Measurements from ENCODE around the gene VSIG10. TPM values are rescaled to one million over a fixed set of nuclear protein-coding genes. Genes with fewer than 3 reads are reported as not detected.

VSIG10 gene
- total RNA-seq, 1 experiment from 2014 or later = 56.2 TPM

DNA sequence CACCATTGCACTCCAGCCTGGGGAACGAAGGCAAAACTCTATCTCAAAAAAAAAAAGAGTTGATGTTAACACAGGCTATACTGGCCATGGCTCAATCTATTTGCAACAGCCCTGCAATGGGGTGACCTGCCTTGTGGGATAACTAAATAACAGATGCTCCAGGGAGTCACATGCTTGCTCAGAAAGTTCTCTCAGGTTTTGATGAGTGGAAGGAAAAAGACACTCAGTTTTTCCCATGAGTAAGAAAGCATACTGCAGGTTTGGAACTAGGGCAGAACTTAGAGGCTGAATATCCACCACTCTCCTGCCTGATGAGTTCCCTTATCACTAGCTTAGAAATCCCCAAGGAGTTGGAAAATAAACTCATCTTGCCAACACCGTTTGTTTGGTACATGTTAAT, 59.7 kb downstream of the VSIG10 start:
- BruUV-seq (replicated peaks) = no TSS peak
- in situ Hi-C loops (cut with HindIII; ENCODE audit: low pct_unique_long_range_greater_than_20kb, low sequenced_read_pairs) = no loop called here
- TF ChIP-seq, protein P1, sequence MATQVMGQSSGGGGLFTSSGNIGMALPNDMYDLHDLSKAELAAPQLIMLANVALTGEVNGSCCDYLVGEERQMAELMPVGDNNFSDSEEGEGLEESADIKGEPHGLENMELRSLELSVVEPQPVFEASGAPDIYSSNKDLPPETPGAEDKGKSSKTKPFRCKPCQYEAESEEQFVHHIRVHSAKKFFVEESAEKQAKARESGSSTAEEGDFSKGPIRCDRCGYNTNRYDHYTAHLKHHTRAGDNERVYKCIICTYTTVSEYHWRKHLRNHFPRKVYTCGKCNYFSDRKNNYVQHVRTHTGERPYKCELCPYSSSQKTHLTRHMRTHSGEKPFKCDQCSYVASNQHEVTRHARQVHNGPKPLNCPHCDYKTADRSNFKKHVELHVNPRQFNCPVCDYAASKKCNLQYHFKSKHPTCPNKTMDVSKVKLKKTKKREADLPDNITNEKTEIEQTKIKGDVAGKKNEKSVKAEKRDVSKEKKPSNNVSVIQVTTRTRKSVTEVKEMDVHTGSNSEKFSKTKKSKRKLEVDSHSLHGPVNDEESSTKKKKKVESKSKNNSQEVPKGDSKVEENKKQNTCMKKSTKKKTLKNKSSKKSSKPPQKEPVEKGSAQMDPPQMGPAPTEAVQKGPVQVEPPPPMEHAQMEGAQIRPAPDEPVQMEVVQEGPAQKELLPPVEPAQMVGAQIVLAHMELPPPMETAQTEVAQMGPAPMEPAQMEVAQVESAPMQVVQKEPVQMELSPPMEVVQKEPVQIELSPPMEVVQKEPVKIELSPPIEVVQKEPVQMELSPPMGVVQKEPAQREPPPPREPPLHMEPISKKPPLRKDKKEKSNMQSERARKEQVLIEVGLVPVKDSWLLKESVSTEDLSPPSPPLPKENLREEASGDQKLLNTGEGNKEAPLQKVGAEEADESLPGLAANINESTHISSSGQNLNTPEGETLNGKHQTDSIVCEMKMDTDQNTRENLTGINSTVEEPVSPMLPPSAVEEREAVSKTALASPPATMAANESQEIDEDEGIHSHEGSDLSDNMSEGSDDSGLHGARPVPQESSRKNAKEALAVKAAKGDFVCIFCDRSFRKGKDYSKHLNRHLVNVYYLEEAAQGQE (IDR thresholded peaks at IDR 0.05; ENCODE audit: insufficient read depth in 1 of 2, low read depth in 2 of 2, low read length in 1 of 2) = no peak
- TF ChIP-seq, protein P2, sequence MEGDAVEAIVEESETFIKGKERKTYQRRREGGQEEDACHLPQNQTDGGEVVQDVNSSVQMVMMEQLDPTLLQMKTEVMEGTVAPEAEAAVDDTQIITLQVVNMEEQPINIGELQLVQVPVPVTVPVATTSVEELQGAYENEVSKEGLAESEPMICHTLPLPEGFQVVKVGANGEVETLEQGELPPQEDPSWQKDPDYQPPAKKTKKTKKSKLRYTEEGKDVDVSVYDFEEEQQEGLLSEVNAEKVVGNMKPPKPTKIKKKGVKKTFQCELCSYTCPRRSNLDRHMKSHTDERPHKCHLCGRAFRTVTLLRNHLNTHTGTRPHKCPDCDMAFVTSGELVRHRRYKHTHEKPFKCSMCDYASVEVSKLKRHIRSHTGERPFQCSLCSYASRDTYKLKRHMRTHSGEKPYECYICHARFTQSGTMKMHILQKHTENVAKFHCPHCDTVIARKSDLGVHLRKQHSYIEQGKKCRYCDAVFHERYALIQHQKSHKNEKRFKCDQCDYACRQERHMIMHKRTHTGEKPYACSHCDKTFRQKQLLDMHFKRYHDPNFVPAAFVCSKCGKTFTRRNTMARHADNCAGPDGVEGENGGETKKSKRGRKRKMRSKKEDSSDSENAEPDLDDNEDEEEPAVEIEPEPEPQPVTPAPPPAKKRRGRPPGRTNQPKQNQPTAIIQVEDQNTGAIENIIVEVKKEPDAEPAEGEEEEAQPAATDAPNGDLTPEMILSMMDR (IDR thresholded peaks at IDR 0.05) = no peak
- no peak for TF ChIP-seq POLR2AphosphoS5 (IDR thresholded peaks at IDR 0.05; ENCODE audit: low read depth, low read length)
- no peak for TF ChIP-seq TCF7L2 (IDR thresholded peaks at IDR 0.05; ENCODE audit: low read depth, low read length)
- no peak for TF ChIP-seq SIN3A (IDR thresholded peaks at IDR 0.05; ENCODE audit: borderline replicate concordance, insufficient read depth, low read depth, low read length)
- H3K4me1 ChIP-seq (ENCODE audit: control insufficient read depth, insufficient read depth, low read length) = peaks cover 5% of the 10 kb centered on the region; the same call in 1 of the 2 replicates
- intact Hi-C loops (cut with micrococcal nuclease; ENCODE audit: unreplicated experiment) = no loop called here
- ChIA-PET CTCF (no interaction called here), POLR2A (interaction anchor here (0.7 kb wide), 1 partner anchor 1832 kb away, joined by 5 read pairs; no protein-coding TSS in a partner anchor)
- no peak overlapping the region for H3K4me3 ChIP-seq (ENCODE audit: low read depth in 2 of 2, low read length in 2 of 2)
- H3K9me3 ChIP-seq (ENCODE audit: control insufficient read depth, insufficient read depth, low read depth, low read length) = no peaks in the 10 kb centered on the region
- ATAC-seq = no peak
- H3K27me3 ChIP-seq (ENCODE audit: control insufficient read depth, insufficient read depth, low read length) = no peaks in the 10 kb centered on the region
- H3K27ac ChIP-seq (ENCODE audit: low read length) = no peak overlapping the region
- no peak for DNase-seq (ENCODE audit: low read depth, low spot score)
- H3K36me3 ChIP-seq (ENCODE audit: control insufficient read depth, insufficient read depth, low read length) = peaks cover 28% of the 10 kb centered on the region

DNA sequence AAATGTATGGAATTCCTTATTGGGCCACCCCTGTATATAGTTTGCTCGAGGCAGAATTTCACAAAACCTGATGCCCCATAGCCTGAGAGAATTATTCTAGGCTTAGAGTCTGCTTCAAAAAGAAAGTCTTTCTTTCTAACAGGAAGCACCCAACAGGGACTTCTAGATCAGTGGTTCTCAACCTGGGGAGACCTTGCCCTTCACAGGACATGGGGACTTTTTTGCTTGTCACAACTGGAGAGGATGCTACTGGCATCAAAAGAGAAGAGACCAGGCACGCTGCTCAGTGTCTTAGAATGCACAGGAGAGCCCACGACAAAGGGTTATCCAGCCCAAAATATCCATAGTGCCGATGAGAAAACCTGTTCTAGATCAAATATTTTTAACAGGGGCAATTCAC, 61.7 kb downstream of the VSIG10 start:
- Histone ChIP-seq H3K27me3 (ENCODE audit: control insufficient read depth, insufficient read depth, low read length) (no peaks in the 10 kb centered on the region), H3K27ac (ENCODE audit: low read length) (no peak overlapping the region), H3K9me3 (ENCODE audit: control insufficient read depth, insufficient read depth, low read depth, low read length) (no peaks in the 10 kb centered on the region), H3K4me3 (ENCODE audit: low read depth in 2 of 2, low read length in 2 of 2) (no peak overlapping the region), H3K4me1 (ENCODE audit: control insufficient read depth, insufficient read depth, low read length) (no peaks in the 10 kb centered on the region), H3K36me3 (ENCODE audit: control insufficient read depth, insufficient read depth, low read length) (peaks cover 29% of the 10 kb centered on the region)
- ChIA-PET POLR2A (no interaction called here), CTCF (no interaction called here)
- in situ Hi-C loops (cut with HindIII; ENCODE audit: low pct_unique_long_range_greater_than_20kb, low sequenced_read_pairs) (no loop called here), intact Hi-C loops (cut with micrococcal nuclease; ENCODE audit: unreplicated experiment) (no loop called here)
- BruUV-seq (replicated peaks) = no TSS peak
- TF ChIP-seq POLR2AphosphoS5 (IDR thresholded peaks at IDR 0.05; ENCODE audit: low read depth, low read length) = no peak
- TF ChIP-seq, protein P2 (IDR thresholded peaks at IDR 0.05) = no peak
- DNase-seq (ENCODE audit: low read depth, low spot score) (no peak), ATAC-seq (no peak)

All from Panc1 (cell line).